HEK293T (cell line): ENCODE measurements around the gene TEAD2.

Experiments used
- ARNT ChIP-seq: fragments of 450-650 bp; IDR thresholded peaks from 2 replicates; pipeline ENCODE4 v1.6.1; 2017; ENCODE audit warnings: mild to moderate bottlenecking
- BHLHE40 ChIP-seq: fragments of 450-650 bp; IDR thresholded peaks from 2 replicates; pipeline ENCODE4 v1.6.1; 2016; ENCODE audit warnings: mild to moderate bottlenecking, moderate library complexity, borderline replicate concordance
- FOXM1 ChIP-seq: fragments of 450-650 bp; IDR thresholded peaks from 2 replicates; pipeline ENCODE4 v1.6.1; 2017; ENCODE audit warnings: mild to moderate bottlenecking, borderline replicate concordance
- HDGF ChIP-seq: fragments of 450-650 bp; IDR thresholded peaks from 2 replicates; pipeline ENCODE4 v1.6.1; 2017; ENCODE audit warnings: antibody characterized with exemption, borderline replicate concordance
- LEF1 ChIP-seq: fragments of 450-650 bp; IDR thresholded peaks from 2 replicates; pipeline ENCODE4 v1.6.1; 2017; ENCODE audit warnings: mild to moderate bottlenecking, borderline replicate concordance
- SP1 ChIP-seq: fragments of 450-650 bp; IDR thresholded peaks from 2 replicates; pipeline ENCODE4 v1.6.1; 2017
- SUZ12 ChIP-seq: fragments of 450-650 bp; IDR thresholded peaks from 2 replicates; pipeline ENCODE4 v1.6.1; 2016; ENCODE audit warnings: mild to moderate bottlenecking
- ZNF384 ChIP-seq: fragments of 450-650 bp; IDR thresholded peaks from 2 replicates; pipeline ENCODE4 v1.6.1; 2016

DNA sequence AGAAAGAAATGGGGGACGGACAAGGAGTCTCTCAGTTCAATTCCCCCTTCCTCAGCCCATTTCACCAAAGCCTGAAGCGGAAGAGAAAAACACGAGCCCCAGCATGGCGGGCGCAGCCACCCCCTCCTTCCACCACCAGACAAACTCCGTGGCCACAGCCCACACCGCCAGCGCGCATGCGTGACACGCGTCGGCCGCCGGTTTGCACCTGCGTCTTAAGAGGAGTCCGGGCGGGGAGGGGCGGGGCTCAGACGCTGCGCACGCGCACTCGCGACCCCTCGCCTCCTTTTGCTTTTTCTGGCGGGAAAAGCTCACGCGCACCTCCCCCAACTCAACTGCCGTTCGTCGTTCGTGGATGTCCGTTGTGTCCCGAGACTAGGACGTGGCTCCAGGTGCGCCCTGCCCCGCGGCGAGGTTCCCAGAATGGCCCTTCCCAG, 25.7 kb upstream of the TEAD2 start, which contains the start of gene KASH5:
- TF ChIP-seq ARNT (no peak), HDGF (no peak), BHLHE40 (no peak), ZNF384 (no peak), FOXM1 (no peak), SP1 (no peak), SUZ12 (no peak), LEF1 (no peak)
